HPDE6-E6E7 (cell line): ENCODE measurements around the gene TENM4.

Experiments used
- DNase-seq: peaks from one replicate; pipeline ENCODE4 v3.0.0; 2011; ENCODE audit warnings: missing footprints; ENCODE audit errors: extremely low spot score

The TENM4 gene

GRCh38 chr11:79447038-79447786, 6.4 kb upstream of the TENM4 start:
- DNase-seq: no peak

- no peak for DNase-seq
These were observed 4.1 kb upstream of the TENM4 start for GRCh38 chr11:79444923-79445322.

GRCh38 chr11:79441461-79441875, 638 bp upstream of the TENM4 start:
- no peak for DNase-seq

- no peak for DNase-seq
These were observed 802 bp downstream of the TENM4 start for GRCh38 chr11:79439886-79440570.

- no peak for DNase-seq
These were observed 1.4 kb downstream of the TENM4 start for GRCh38 chr11:79439410-79439885.

- peak; percentile 22 for DNase-seq
These were observed 2.0 kb downstream of the TENM4 start for GRCh38 chr11:79438631-79439409.

GRCh38 chr11:79437981-79438630, 2.7 kb downstream of the TENM4 start:
- DNase-seq: peak; percentile 16

GRCh38 chr11:79437278-79437980, 3.4 kb downstream of the TENM4 start:
- DNase-seq: peak; percentile 37

- DNase-seq: no peak
These were observed 3.9 kb downstream of the TENM4 start for GRCh38 chr11:79436919-79437277.

GRCh38 chr11:79434283-79434682, 6.5 kb downstream of the TENM4 start:
- no peak for DNase-seq

- no peak for DNase-seq
These were observed 8.7 kb downstream of the TENM4 start for GRCh38 chr11:79432138-79432537.

GRCh38 chr11:79431535-79431934, 9.3 kb downstream of the TENM4 start:
- peak; percentile 50 for DNase-seq

- no peak for DNase-seq
These were observed 10.6 kb downstream of the TENM4 start for GRCh38 chr11:79430280-79430679.

- DNase-seq: no peak
These were observed 12.4 kb downstream of the TENM4 start for GRCh38 chr11:79428406-79428805.

GRCh38 chr11:79427611-79428327, 13.1 kb downstream of the TENM4 start:
- DNase-seq: no peak

- no peak for DNase-seq
These were observed 13.7 kb downstream of the TENM4 start for GRCh38 chr11:79427126-79427525.

- no peak for DNase-seq
These were observed 15.4 kb downstream of the TENM4 start for GRCh38 chr11:79425463-79425862.

GRCh38 chr11:79423736-79424135, 17.1 kb downstream of the TENM4 start:
- no peak for DNase-seq

- no peak for DNase-seq
These were observed 18.0 kb downstream of the TENM4 start for GRCh38 chr11:79422866-79423265.

- no peak for DNase-seq
These were observed 19.0 kb downstream of the TENM4 start for GRCh38 chr11:79421820-79422219.

GRCh38 chr11:79419120-79419519, 21.7 kb downstream of the TENM4 start:
- peak; percentile 97 for DNase-seq
